Measurements from ENCODE around the gene ENPP1.
"Not testable (repeated sequence)": the region's sequence is repeated elsewhere in the genome, so short reads cannot be mapped to it uniquely, and the experiment has no call there.

ENPP1 gene

GRCh38 chr6:131885237-131885636, 77.4 kb downstream of the ENPP1 start:
- no peak for DNase-seq

GRCh38 chr6:131886517-131886916, 78.7 kb downstream of the ENPP1 start:
- DNase-seq: no peak

GRCh38 chr6:131890091-131890490, 82.3 kb downstream of the ENPP1 start:
- DNase-seq: no peak

GRCh38 chr6:131893198-131893597, 85.4 kb downstream of the ENPP1 start:
- DNase-seq: no peak

GRCh38 chr6:131894493-131895424, 86.9 kb downstream of the ENPP1 start:
- DNase-seq: no peak

- no peak for DNase-seq
These were observed 89.2 kb downstream of the ENPP1 start for GRCh38 chr6:131897050-131897435.

GRCh38 chr6:131897621-131898020, 89.8 kb downstream of the ENPP1 start:
- no peak for DNase-seq

- no peak for DNase-seq
These were observed 90.9 kb downstream of the ENPP1 start for GRCh38 chr6:131898718-131899117.

GRCh38 chr6:131900231-131900630, 92.4 kb downstream of the ENPP1 start:
- DNase-seq: no peak

GRCh38 chr6:131901326-131901873, 93.6 kb downstream of the ENPP1 start:
- not testable (repeated sequence) for DNase-seq

GRCh38 chr6:131903734-131904133, 95.9 kb downstream of the ENPP1 start:
- not testable (repeated sequence) for DNase-seq

GRCh38 chr6:131908787-131909186, 101.0 kb downstream of the ENPP1 start:
- not testable (repeated sequence) for DNase-seq

- DNase-seq: peak; percentile 2
These were observed 101.8 kb downstream of the ENPP1 start for GRCh38 chr6:131909408-131910218.

- no peak for DNase-seq
These were observed 102.4 kb downstream of the ENPP1 start for GRCh38 chr6:131910219-131910589.

- DNase-seq: no peak
These were observed 103.1 kb downstream of the ENPP1 start for GRCh38 chr6:131910956-131911355.

- DNase-seq: no peak
These were observed 104.1 kb downstream of the ENPP1 start for GRCh38 chr6:131911951-131912350.

- DNase-seq: no peak
These were observed 106.4 kb downstream of the ENPP1 start for GRCh38 chr6:131914234-131914633.

GRCh38 chr6:131914967-131915751, 107.3 kb downstream of the ENPP1 start:
- peak; percentile 23 for DNase-seq

GRCh38 chr6:131916091-131916796, 108.4 kb downstream of the ENPP1 start:
- DNase-seq: not testable (repeated sequence)

GRCh38 chr6:131916847-131917246, 109.0 kb downstream of the ENPP1 start:
- no peak for DNase-seq

- no peak for DNase-seq
These were observed 109.5 kb downstream of the ENPP1 start for GRCh38 chr6:131917318-131917717.

Measured in NCI-H446 treated with DMSO at 0.1 percent for 48 hours (cell line).